SKM-1 treated with dmso at 0.1 percent for 144 hours (cell line): ENCODE data around the gene APOBEC2.
"Not testable (repeated sequence)": the region's sequence is repeated elsewhere in the genome, so short reads cannot be mapped to it uniquely, and the experiment has no call there.

Source experiments
- DNase-seq: peaks from one replicate; lab custom pipeline; 2025; ENCODE audit not compliant: unreplicated experiment; lab: John Stamatoyannopoulos, UW

The APOBEC2 gene

DNA sequence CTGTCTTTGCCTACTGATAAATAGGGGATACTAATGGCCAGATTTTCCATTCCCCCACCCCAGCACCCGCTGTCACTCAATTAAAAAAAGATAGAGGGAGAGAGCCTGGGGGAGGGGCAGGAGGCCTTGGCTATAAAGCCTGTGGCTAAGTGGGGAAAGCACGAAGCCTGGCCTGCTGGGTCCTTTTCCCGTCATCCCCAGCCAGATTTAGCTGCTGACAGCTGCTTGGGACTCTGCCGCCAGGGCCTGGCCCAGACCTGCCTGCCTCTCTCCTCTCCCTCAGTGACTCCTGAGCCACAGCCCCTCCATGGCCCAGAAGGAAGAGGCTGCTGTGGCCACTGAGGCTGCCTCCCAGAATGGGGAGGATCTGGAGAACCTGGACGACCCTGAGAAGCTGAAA lies at the start of gene APOBEC2:
Gene APOBEC2 (plus strand): TSS at position 162 of the 400 bp plus-strand sequence. CDS start 146 bp downstream, at position 308.
- no peak for DNase-seq

DNA sequence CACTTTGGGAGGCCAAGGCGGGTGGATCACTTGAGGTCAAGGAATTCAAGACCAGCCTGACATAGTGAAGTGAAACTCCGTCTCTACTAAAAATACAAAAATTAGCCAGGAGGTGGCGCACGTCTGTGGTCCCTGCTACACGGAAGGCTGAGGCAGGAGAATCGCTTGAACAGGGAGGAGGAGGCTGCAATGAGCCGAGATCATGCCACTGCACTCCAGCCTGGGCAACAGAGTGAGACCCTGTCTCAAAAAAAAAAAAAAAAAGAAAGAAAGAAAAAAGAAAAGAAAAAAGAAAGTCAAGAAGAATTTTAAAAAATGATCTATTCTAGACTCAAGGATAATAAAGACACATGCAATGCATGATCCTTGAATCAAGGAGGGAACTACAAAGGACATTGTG lies 46.8 kb upstream of the APOBEC2 start:
- peak; percentile 73 for DNase-seq

DNA sequence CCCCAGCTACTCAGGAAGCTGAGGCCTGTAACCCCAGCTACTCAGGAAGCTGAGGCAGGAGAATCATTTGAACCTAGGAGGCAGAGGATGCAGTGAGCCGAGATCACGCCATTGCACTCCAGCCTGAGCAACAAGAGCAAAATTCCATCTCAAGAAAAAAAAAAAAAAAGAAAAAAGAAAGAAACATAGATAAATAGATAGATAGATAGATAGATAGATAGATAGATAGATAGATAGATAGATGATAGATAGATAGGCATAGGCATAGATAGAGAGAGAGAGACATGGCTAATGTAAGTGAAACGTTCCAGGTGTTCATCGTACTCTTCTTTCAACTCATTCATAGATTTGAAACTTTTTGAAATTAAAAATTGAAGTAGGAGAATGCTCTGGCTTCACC lies 46.0 kb upstream of the APOBEC2 start:
- not testable (repeated sequence) for DNase-seq

DNA sequence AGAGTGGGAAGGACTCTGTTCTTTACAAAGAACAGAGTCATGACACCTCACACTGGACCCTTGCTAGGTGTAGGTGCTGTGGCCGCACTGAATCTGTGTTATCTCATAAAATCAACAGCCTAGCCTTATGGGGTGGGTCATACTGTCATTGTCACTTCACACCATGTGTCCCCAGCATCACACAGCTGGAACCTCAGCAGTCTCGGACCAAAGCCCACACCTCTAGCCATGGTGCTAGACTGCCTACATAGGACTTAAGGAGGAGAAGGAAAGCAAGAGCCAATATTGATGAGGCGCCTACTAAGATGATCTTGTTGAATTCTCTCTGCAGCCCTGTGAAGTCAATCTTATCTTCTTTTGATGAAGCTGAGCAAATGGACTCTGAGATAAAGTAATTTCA lies 45.0 kb upstream of the APOBEC2 start:
- DNase-seq: no peak

DNA sequence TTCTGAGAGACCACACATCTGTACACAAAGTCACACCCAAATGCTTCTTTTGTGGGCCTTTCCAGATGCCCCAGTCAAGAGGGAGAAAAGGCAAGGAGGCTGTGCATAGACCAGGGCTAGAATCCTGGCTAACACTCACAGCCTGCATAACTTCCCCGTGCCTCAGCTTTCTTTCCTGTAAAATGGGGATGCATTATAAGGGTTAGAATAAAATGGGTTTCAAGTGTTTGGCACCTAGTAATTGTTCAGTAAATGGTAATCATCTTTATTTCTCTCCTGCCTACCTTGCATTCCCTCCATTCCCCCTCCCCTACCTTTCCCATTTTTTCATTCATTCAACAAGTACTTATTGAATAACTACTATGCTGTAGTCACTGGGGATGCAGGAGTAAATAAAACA lies 43.3 kb upstream of the APOBEC2 start:
- DNase-seq: no peak

DNA sequence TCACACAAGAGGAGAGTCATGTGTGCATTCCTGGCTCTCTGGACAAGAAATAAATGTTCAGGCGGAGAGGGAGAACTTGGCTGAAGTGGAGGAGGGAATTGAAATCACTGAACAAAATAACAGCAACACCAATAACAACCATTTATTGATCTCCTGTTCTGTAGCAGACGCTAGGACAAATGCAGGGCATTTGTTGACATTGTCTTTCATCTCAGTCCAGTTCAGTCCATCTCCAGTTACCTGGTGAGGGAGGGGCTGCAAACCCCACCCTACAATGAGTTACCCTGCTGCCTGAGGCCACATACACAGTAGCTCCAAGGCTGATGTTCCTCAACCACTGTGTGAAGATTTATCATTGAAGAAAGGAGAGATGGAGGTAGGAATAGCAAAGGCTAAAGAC lies 41.3 kb upstream of the APOBEC2 start:
- no peak for DNase-seq

DNA sequence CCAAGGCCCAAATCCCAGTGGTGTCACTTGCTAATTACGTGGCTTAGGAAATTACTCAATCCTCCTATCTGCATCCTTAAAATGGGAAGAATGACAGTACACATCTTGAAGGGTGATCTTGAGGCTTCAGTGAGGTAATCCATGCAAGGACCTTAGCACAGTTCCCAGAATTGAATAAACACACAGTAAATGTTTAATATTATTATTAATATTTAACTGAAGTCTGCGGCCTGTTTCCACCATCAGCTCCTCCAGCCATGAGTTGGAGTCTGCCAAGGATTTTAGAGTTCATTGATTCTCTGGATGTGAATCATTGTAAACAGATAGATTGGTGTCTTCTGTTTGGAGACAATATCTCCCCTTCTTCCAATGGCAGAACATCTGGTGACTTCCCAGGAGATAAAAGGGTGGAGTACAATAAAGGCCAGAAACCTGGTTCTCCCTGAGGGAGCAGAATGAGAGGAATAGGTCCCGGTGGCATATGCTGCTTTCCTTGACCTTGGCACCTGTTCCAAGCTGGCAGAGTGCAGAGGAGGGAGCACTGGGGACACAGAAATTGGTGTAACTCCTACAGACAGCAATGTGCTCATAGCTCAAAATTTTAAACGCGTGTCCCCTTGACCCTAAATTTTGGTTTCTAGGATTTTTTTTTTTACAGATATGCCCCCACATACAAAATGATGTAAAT lies 39.4 kb upstream of the APOBEC2 start:
- DNase-seq: no peak

DNA sequence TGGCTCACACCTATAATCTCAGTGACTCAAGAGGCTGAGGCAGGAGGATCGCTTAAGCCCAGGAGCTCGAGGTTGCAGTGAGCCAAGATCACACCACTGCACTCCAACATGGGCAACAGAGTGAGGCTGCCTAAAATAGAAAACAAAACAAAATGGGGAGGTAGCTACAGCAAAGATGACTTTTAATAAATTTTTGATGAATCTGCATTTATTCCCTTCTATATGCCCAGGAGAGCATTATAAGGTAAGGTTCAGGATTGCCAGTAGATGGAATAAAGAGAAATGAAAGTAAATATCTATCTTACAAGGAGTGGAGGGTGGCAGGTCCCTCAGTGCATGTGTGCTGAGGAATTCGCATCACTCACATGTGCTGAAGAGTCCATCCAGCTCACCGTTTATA lies 38.2 kb upstream of the APOBEC2 start:
- DNase-seq: no peak

DNA sequence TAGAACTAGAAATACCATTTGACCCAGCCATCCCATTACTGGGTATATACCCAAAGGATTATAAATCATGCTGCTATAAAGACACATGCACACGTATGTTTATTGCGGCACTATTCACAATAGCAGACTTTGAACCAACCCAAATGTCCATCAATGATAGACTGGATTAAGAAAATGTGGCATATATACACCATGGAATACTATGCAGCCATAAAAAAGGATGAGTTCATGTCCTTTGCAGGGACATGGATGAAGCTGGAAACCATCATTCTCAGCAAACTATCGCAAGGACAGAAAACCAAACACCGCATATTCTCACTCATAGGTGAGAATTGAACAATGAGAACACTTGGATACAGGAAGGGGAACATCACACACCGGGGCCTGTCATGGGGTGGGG lies 37.1 kb upstream of the APOBEC2 start:
- DNase-seq: not testable (repeated sequence)

DNA sequence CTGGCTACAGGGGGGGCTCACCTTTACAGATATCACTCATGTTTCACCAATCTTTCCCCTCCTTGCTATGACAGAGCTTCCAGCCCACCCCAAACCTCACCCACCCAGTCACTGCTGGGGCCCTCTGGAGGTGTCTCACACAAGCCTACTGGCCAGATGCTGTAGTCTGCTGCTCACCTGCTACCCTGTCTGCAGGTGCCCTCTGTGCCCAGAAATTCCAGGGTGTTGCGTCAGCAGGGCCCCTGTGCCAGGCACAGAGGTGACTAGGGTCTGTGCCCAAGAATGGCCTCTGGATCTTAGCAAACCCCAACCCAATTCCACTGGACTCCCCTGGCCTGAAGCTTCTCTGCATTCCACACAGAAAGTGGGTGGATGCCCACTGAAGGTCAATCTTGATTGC lies 35.3 kb upstream of the APOBEC2 start:
- no peak for DNase-seq

DNA sequence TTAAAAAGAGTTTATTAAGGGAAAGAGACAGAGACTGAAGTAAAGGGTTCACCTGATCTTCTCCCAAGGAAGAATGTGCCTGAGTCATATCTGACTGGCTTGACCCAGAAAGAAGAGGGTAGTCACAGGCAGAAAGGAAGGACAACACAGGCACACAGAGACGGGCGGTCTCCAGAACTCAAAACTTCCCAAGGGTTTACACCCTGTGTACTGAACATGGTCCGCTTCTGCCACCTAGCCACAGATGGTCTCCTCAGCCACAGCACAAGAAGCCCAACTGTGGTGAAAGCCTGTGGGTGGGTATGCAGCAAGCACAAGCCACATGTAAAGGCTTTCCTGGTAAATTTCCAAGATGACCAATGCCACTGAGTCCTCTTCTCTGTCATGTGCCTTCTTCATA lies 31.2 kb upstream of the APOBEC2 start:
- DNase-seq: no peak

DNA sequence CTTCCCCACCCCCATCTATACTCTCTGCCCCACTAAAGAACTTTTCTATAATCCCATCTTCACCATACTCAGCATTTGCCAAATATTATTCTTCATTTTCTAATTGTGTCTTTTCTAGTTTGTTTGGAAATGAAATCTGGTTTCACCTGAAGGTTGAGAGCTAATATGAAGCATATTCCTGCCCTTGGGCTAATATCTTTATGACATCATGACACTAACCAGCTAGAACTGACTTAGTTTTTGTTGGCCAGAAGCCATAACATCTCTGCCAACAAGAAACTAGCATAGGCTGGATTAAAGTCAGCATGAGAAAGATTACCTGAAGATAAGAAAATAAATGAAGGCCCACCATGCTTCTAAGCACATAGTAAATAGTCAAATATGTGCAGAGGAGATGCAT lies 30.7 kb upstream of the APOBEC2 start:
- no peak for DNase-seq

DNA sequence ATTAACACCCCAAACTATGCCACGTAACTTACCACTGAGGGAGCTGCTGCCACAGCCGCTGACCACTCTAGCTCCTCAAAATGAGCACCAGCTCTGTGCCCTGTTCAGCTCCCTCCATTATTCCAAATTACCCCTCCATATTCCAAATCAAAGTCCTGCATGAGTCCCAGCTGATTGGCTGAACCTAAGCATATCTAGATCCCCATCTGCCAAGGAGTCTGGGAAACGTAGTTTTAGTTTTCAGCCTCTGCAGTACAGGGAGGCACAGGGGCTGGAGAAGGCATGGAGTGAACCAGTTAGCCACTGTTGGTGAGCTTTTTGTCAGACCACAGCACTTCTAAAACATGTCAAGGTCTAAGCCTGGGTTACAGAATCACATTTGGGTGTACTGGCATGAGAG lies 29.9 kb upstream of the APOBEC2 start:
- no peak for DNase-seq

DNA sequence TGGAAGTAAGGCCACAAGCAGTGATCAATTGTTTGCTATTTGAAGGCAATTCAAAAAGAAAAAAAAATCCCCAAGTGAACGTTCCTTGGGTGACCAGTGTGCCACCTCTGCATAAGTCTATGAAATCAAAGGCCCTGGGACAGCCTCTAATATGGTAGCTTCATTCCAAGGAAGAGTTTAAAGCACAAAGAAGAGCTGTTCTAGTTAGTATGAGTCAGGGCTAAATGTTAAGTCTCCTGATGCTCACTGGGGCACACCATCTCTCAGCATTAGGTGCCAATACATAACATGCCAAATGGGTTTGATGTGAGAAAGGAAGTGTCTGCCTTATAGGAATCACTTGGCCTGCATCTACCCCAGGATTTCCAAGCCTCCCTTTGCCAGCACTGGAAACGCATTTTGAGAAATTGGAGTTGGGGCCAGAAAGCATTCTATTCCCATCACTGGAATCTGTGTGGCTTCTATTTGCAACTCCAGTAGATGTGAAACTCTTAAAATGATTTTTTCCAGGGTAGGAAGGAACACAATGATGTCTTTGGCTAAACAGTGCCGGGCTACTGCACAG lies 27.0 kb upstream of the APOBEC2 start:
- DNase-seq: no peak

DNA sequence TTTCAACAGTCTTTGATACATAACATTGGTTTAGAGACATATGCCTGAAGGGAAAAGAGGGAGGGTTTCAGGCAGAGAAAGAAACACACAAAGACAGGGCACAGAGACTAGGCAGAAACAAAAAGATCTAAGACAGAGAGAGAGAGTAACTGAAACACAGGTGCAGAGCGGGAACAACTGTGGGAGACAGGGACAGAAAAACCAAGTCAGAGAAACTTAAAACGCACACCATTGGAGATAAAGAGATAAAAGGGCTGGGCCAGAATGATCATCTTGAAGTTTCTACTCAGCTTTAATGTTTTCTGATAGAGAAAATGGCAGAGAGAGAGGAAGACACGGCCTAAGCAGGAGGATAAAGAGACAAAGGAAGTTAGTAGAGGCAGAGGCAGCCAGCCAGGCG lies 25.8 kb upstream of the APOBEC2 start:
- no peak for DNase-seq

DNA sequence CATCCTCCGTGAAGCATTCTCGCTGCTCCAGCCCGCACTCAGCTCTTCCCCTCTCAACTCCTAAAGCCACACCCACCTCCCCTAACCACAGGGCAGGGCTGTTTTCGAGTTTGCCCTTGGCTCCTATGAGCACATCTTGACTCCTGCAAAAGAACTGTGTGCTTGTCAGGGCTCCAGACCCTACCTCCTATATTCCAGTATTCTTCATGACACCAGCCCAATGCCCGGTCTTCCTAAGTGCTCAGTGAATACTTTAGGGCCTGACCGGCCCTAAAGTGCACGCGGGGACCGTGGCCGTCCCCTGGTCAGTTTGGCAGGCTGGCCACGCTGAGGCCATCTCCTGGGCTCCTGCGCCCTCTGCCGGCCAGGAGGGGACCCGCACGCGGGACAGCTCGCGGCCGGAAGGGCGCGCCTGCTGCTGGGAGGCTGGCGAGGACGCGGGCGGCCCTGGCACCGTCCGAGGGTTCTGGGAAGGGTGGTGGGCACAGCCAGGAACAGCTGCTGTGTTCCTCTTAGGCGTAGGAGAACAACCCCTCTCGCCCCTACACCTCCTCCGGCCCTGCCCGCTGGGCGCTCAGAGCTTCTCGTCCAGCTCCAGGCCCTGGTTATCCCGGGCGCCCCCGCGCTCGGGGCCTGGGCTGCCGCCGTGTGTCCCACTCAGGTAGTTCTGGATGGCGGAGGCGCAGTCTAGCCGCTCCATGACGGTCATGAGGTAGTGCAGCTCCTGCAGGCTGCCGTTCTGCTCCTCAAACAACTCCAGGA lies 25.0 kb upstream of the APOBEC2 start:
- peak; percentile 81 for DNase-seq

DNA sequence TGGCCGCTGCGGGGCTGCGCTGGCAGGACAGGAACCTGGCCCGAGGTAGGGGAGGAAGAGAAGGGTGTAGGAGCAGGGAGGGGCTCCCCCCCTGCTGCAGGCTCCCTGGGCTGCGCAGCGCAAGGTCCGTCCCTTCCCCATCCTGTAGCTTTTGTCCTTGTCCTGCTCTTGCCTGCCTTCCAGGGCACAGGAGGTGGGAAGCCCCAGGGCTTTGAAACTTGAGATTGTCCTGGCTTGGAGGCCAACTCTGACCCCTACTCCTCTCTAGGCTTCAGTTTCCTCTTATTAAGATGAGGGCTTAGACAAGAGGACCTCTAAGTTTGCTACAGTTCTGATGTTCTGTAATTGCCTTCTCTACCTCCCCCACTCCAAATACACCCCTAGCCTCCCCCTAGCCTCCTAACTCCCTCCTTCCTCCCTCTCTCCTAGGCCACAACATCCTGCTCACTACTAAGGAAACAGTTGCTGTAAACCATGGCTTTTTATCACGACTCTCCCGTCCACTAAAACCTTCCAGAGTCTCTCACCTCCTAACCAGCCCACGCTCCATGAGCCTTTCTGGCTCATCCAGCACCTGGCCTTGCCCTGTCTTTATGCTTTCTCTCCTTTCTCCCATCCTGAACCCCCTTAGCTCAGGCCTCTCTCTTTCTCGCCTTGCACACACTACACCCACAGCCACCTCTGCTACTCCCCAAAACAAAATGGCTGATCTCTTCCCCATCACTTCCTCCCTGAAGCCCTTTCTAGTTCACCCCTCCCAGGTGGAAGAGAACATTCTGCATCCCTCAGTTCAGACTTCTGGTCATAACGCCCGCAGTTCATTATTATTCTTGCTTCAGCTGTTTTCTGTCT lies 24.2 kb upstream of the APOBEC2 start:
- DNase-seq: no peak

DNA sequence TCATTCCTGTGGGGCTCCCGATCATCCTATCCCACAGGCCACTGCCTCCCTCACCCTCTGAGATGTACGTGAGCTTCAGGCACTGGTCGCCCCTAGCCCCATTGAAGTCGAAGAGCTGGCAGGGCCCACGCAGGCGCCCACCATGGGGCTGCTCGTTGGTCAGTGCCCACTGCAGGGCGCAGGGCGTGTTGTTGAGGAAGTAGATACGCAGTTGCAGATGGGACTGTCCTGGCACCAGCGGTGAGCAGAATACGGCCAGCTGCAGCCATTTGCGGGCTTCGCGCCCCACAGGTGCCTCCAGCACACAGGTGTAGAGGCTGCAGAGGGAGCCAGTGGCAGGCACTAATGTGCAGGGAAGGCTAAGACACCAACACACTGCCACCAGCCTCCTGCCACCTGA lies 20.2 kb upstream of the APOBEC2 start:
- no peak for DNase-seq

DNA sequence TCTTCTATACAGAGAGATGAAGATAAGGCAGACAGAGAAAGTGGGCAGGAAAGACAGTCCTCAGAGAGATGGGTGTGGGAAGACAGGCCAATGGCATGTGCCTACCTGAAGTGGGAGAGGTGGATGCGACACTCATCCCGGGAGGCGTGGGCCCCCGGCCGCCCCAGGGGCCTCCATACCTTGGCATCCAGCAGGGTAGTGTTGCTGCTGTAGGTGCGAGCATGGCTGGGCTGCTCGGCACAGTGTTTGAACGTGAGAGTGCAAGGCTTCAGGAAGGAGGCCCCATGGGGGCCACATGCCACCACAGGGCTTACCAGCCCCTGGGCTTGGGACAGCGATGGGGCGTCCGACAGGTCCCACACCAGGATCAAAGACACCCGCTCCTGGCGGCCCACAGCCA lies 19.2 kb upstream of the APOBEC2 start:
- no peak for DNase-seq

DNA sequence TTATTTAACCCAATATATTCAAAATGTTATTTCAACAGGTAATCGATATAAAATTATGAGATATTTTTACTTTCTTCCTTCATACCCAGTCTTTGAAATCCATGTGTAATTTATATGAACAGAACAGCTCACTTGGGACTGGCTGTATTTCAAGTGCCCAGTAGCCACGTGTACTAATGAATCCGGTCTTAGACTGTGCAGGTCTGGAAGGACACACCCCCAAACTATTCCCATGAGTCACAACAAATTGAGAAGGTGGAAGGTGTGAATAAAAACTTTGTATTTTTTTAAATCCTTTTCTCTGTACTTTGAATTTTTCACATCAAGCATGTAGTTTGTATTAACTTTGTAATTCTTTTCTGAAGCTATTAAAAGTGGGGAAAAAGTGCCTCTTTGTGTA lies 16.8 kb upstream of the APOBEC2 start:
- no peak for DNase-seq

DNA sequence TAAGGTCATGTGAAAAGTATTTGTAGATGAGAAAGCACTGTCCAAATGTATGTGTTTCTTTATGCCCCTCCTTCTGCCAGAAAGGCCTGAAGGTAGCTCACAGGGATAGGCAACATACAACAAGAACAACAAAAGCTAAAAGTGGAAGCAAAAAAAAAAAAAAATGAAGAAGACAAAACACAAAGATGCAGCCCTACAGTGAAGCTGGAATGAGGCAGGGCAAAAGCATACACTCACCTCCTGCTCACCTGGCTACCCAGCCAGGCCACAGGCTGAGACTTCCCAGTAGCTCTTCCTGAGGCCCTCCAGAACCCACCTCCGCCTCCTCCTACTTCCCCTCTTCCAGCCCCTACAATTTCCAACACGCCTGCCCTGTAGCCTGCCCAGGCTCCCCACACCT lies 16.4 kb upstream of the APOBEC2 start:
- DNase-seq: no peak
